Measurements from ENCODE around the gene DMRTC2. TPM values are rescaled to one million over a fixed set of nuclear protein-coding genes. Genes with fewer than 3 reads are reported as not detected.

DMRTC2 gene
- not detected in 5 replicates for total RNA-seq (2022; extraction: Qiagen RNA extraction)

GRCh38 chr19:41845001-41845050 is at the start of gene DMRTC2:
Gene DMRTC2, plus strand, starts transcription at chr19:41845042. Its CDS starts 2,387 bp downstream, at chr19:41847429.

GRCh38 chr19:41796362-41796761 is 48.5 kb upstream of the DMRTC2 start, which contains the start of gene CEACAM3:
Gene CEACAM3, plus strand, starts transcription at chr19:41796587. Its CDS starts 91 bp downstream, at chr19:41796678.

GRCh38 chr19:41844601-41845000 is 241 bp upstream of the DMRTC2 start, which contains the start of gene LYPD4:
Gene LYPD4, minus strand, starts transcription at chr19:41844683. Its CDS starts 5,398 bp downstream, at chr19:41839285.

GRCh38 chr19:41859618-41860418 is 15.0 kb downstream of the DMRTC2 start, which contains the start of gene RPS19:
Gene RPS19, plus strand, starts transcription at chr19:41860255. Its CDS starts 520 bp downstream, at chr19:41860775.

GRCh38 chr19:41876847-41877832 is 32.3 kb downstream of the DMRTC2 start, which contains the start of gene CD79A:
Gene CD79A, plus strand, starts transcription at chr19:41877279. Its CDS starts 26 bp downstream, at chr19:41877305.

GRCh38 chr19:41882568-41883462 is 38.0 kb downstream of the DMRTC2 start, which contains the start of gene ARHGEF1:
Gene ARHGEF1, plus strand, starts transcription at chr19:41883184. Its CDS starts 4,899 bp downstream, at chr19:41888083.

Other genes with a start within 250 kb of the DMRTC2 start
- not detected in 5 replicates for gene CEACAM4, start 218.0 kb upstream of the DMRTC2 start, total RNA-seq (2022; extraction: Qiagen RNA extraction)
- 0.07 to 0.15 TPM (median 0.12 TPM) in 4 of 5 replicates, not detected in the other for gene CEACAM7, start 156.8 kb upstream of the DMRTC2 start, total RNA-seq (2022; extraction: Qiagen RNA extraction)
- 1.3 to 2.0 TPM (median 1.5 TPM) in 5 replicates for gene CEACAM5, start 136.4 kb upstream of the DMRTC2 start, total RNA-seq (2022; extraction: Qiagen RNA extraction)
- gene CEACAM6, start 89.5 kb upstream of the DMRTC2 start, total RNA-seq (2022; extraction: Qiagen RNA extraction), result 15.4 to 23.8 TPM (median 19.9 TPM) in 5 replicates
- not detected in 5 replicates for gene CEACAM3, start 48.5 kb upstream of the DMRTC2 start, total RNA-seq (2022; extraction: Qiagen RNA extraction)
- gene LYPD4, start 359 bp upstream of the DMRTC2 start, total RNA-seq (2022; extraction: Qiagen RNA extraction), result not detected in 5 replicates
- gene RPS19, start 15.2 kb downstream of the DMRTC2 start, total RNA-seq (2022; extraction: Qiagen RNA extraction), result 9,095 to 10,005 TPM (median 9,200 TPM) in 5 replicates
- 0.32 to 1.2 TPM (median 0.90 TPM) in 5 replicates for gene CD79A, start 32.2 kb downstream of the DMRTC2 start, total RNA-seq (2022; extraction: Qiagen RNA extraction)
- gene ARHGEF1, start 38.1 kb downstream of the DMRTC2 start, total RNA-seq (2022; extraction: Qiagen RNA extraction), result 75.9 to 130 TPM (median 117 TPM) in 5 replicates
- gene ERFL, start 83.4 kb downstream of the DMRTC2 start, total RNA-seq (2022; extraction: Qiagen RNA extraction), result 0.20 to 0.46 TPM (median 0.35 TPM) in 5 replicates
- 181 to 281 TPM (median 246 TPM) in 5 replicates for gene RABAC1, start 114.3 kb downstream of the DMRTC2 start, total RNA-seq (2022; extraction: Qiagen RNA extraction)
- gene ATP1A3, start 149.2 kb downstream of the DMRTC2 start, total RNA-seq (2022; extraction: Qiagen RNA extraction), result 3.4 to 4.8 TPM (median 4.1 TPM) in 5 replicates
- gene GRIK5, start 225.2 kb downstream of the DMRTC2 start, total RNA-seq (2022; extraction: Qiagen RNA extraction), result 0.33 to 0.53 TPM (median 0.43 TPM) in 5 replicates
- gene ZNF574, start 231.1 kb downstream of the DMRTC2 start, total RNA-seq (2022; extraction: Qiagen RNA extraction), result 29.6 to 38.8 TPM (median 36.5 TPM) in 5 replicates